OCI-LY7 (cell line): Measurements from ENCODE around the gene CCDC195. TPM values are rescaled to one million over a fixed set of nuclear protein-coding genes. Genes with fewer than 3 reads are reported as not detected.

Experiments
- BruUV-seq: library from RNA; stranded (reverse); fragments of 400-500 nt; replicated peaks from 2 replicates; lab custom pipeline; 2021; lab: Mats Ljungman, UMichigan
- CTCF ChIA-PET: fragments of 300-600 bp; sonication (Branson Sonifier 250); formaldehyde crosslinking; loops from one replicate; lab custom pipeline; 2022; ENCODE audit warnings: antibody characterized with exemption; ENCODE audit not compliant: unreplicated experiment; lab: Charles Lee
- POLR2A ChIA-PET: fragments of 300-600 bp; sonication (Branson Sonifier 250); formaldehyde crosslinking; loops from one replicate; lab custom pipeline; 2022; ENCODE audit warnings: antibody characterized with exemption; lab: Charles Lee
- DNase-seq: peaks from one replicate; pipeline ENCODE4 v3.0.0-alpha.2; 2015; ENCODE audit warnings: low spot score
- H2AFZ ChIP-seq: fragments of 200-600 bp; sonication (generic), shearing (Covaris generic); 2 replicates; pipeline ENCODE4 v1.6.1; 2014; ENCODE audit warnings: mild to moderate bottlenecking, antibody characterized with exemption, low read length, moderate library complexity
- H3K27ac ChIP-seq: fragments of 200-600 bp; sonication (generic); 2 replicates; pipeline ENCODE4 v1.5.1; 2014; ENCODE audit warnings: mixed run types, low read depth, mild to moderate bottlenecking, moderate library complexity, low read length, inconsistent platforms; ENCODE audit not compliant: poor library complexity, severe bottlenecking
- H3K36me3 ChIP-seq: fragments of 200-600 bp; sonication (generic); 2 replicates; pipeline ENCODE4 v1.6.1; 2014; ENCODE audit warnings: mild to moderate bottlenecking, antibody characterized with exemption, low read length, moderate library complexity, mixed read lengths; ENCODE audit not compliant: insufficient read depth
- H3K4me1 ChIP-seq: fragments of 200-600 bp; sonication (generic); 2 replicates; pipeline ENCODE4 v1.5.1; 2014; ENCODE audit warnings: mild to moderate bottlenecking, low read length; ENCODE audit not compliant: insufficient read depth, poor library complexity, severe bottlenecking
- H3K4me2 ChIP-seq: fragments of 200-600 bp; sonication (generic); 2 replicates; pipeline ENCODE4 v1.6.1; 2014; ENCODE audit warnings: mild to moderate bottlenecking, low read length
- H3K4me3 ChIP-seq: fragments of 200-600 bp; sonication (generic); 2 replicates; pipeline ENCODE4 v1.5.1; 2014; ENCODE audit warnings: mild to moderate bottlenecking, low read depth, low read length; ENCODE audit not compliant: poor library complexity, severe bottlenecking
- H3K79me2 ChIP-seq: fragments of 200-600 bp; sonication (generic); 2 replicates; pipeline ENCODE4 v1.6.1; 2016; ENCODE audit warnings: low read depth, mild to moderate bottlenecking, low read length, moderate library complexity, mixed read lengths; ENCODE audit not compliant: insufficient read depth
- H3K9me2 ChIP-seq: fragments of 200-600 bp; sonication (generic); 2 replicates; pipeline ENCODE4 v1.6.1; 2016; ENCODE audit warnings: mild to moderate bottlenecking, low read length, mixed read lengths; ENCODE audit not compliant: insufficient read depth
- H3K9me3 ChIP-seq: fragments of 200-600 bp; sonication (generic); 2 replicates; pipeline ENCODE4 v1.6.1; 2014; ENCODE audit warnings: mild to moderate bottlenecking, mixed run types, low read length, mixed read lengths
- H4K20me1 ChIP-seq: fragments of 200-600 bp; sonication (generic); 2 replicates; pipeline ENCODE4 v1.6.1; 2014; ENCODE audit warnings: mild to moderate bottlenecking, antibody characterized with exemption, low read length, moderate library complexity, mixed read lengths; ENCODE audit not compliant: insufficient read depth
- CTCF ChIP-seq: fragments of 200-600 bp; sonication (generic); conservative IDR thresholded peaks from 2 replicates; pipeline ENCODE4 v1.5.1; 2014; ENCODE audit warnings: mild to moderate bottlenecking, antibody characterized with exemption, low read length, moderate library complexity, mixed read lengths
- EZH2phosphoT487 ChIP-seq: fragments of 200-600 bp; sonication (generic); IDR thresholded peaks from 2 replicates; pipeline ENCODE4 v1.6.1; 2018; ENCODE audit warnings: low read depth, borderline replicate concordance, mild to moderate bottlenecking, mixed run types, antibody characterized with exemption, low read length, moderate library complexity, mixed read lengths
- intact Hi-C: fragments of 100-400 bp; cut with micrococcal nuclease; formaldehyde crosslinking; loops from one replicate; pipeline ENCODE4 v1.10.0; 2022; ENCODE audit not compliant: unreplicated experiment
- total RNA-seq, 2 experiments: library from RNA; depleted of rRNA in 1 of 2; stranded (reverse); fragments of >200 nt in 1 of 2; shearing (Covaris generic) in 1 of 2; gene quantifications; 2 replicates each; pipeline ENCODE4 v1.2.3, GENCODE V29; 2014 to 2022

CCDC195 gene
- total RNA-seq, 2 experiments from 2014 or later: 0.82 to 4.1 TPM

- intact Hi-C loops: loop anchor here (5.0 to 10.0 kb wide), 3 partner anchors 108 to 608 kb away; no protein-coding TSS in a partner anchor
- CTCF ChIA-PET: no interaction called here
These were observed 46.7 kb downstream of the CCDC195 start for GRCh38 chr2:224669449-224669848.

DNA sequence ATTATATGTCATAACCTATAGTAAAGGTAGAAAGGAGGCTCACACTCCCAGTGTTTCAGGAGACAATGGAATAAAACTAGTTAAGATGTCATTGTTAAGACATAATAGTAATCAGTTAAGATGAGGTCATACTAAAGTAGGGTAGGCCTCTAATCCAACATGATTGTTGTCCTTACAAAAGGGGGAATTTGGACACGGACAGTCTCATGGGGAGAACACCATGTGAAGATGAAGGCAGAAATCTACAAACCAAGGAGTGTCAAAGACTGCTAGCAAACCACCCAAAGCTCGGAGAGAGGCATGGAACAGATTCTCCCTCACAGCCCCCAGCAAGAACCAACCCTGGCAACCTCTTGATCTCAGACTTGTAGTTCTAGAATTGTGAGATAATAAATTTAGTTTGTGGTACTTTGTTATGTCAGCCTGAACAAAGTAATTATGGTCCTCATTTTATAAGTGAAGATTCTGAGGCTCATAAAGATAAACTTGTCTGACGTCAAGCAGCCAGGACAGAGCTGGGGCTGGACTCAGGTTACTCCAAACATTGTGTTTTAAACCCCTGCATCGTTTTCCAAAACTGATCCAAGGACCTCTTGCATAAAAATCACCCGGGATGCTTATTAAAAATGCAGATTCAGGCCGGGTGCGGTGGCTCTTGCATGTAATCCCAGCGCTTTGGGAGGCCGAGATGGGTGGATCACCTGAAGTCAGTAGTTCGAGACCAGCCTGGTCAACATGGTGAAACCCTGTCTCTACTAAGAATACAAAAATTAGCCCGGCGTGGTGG, 47.8 kb downstream of the CCDC195 start:
- Histone ChIP-seq H3K36me3 (peaks cover 34% of the 10 kb centered on the region), H3K4me3 (peak overlapping the region; percentile 53), H3K9me2 (no peaks in the 10 kb centered on the region), H3K4me2 (peak overlapping the region; percentile 70), H3K27ac (peak overlapping the region; percentile 98), H2AFZ (peak overlapping the region; percentile 40), H3K9me3 (peaks cover 34% of the 10 kb centered on the region), H4K20me1 (no peaks in the 10 kb centered on the region), H3K79me2 (no peaks in the 10 kb centered on the region), H3K4me1 (peaks cover 53% of the 10 kb centered on the region)
- BruUV-seq: no TSS peak
- POLR2A ChIA-PET: interaction anchor here (1.0 to 1.3 kb wide), 2 partner anchors 10 to 84 kb away, joined by 3 to 4 read pairs; no protein-coding TSS in a partner anchor
- no peak for TF ChIP-seq CTCF
- TF ChIP-seq EZH2phosphoT487: no peak
- intact Hi-C loops: loop anchor here (5.0 to 10.0 kb wide), 3 partner anchors 109 to 609 kb away; no protein-coding TSS in a partner anchor
- no peak for DNase-seq
- CTCF ChIA-PET: no interaction called here

More at GRCh38 chr2:224669449-224669848, 46.7 kb downstream of the CCDC195 start:
- Histone ChIP-seq H2AFZ (peak overlapping the region; percentile 40; the same call in 1 of the 2 replicates), H3K79me2 (no peaks in the 10 kb centered on the region), H3K9me3 (peaks cover 32% of the 10 kb centered on the region), H3K27ac (peak overlapping the region; percentile 98), H4K20me1 (no peaks in the 10 kb centered on the region), H3K9me2 (no peaks in the 10 kb centered on the region), H3K4me2 (0 out of 2 replicates have a peak overlapping the region, but pooled peaks have one; percentile 28), H3K4me1 (peaks cover 53% of the 10 kb centered on the region), H3K4me3 (no peak overlapping the region), H3K36me3 (peaks cover 30% of the 10 kb centered on the region)
- POLR2A ChIA-PET: interaction anchor here (0.5 to 2.1 kb wide), 3 partner anchors 13 to 83 kb away, joined by 3 to 5 read pairs (median 4); no protein-coding TSS in a partner anchor
- DNase-seq: no peak
- BruUV-seq: no TSS peak
- no peak for TF ChIP-seq EZH2phosphoT487
- TF ChIP-seq CTCF: no peak
